HL-60 (cell line): Measurements from ENCODE around the gene QRSL1.
A peak's percentile ranks its signal among the peaks of the same experiment; 100 is the strongest.

Experiments
- DNase-seq, 2 experiments: peaks; one replicate each; pipeline ENCODE4 v3.0.0-alpha.2; 2010 to 2020; ENCODE audit warnings: low read depth in 1 of 2, low spot score in 1 of 2
- H3K27ac ChIP-seq: fragments of 250-450 bp; sonication (Bioruptor Pico); replicated peaks from 2 replicates; pipeline ENCODE4 v1.5.1; 2020; ENCODE audit warnings: mild to moderate bottlenecking, moderate library complexity
- H3K27me3 ChIP-seq: fragments of 250-450 bp; sonication (Bioruptor Pico); 2 replicates; pipeline ENCODE4 v1.5.1; 2021; ENCODE audit warnings: mild to moderate bottlenecking, moderate library complexity; ENCODE audit not compliant: insufficient read depth, poor library complexity, severe bottlenecking
- H3K4me3 ChIP-seq: replicated peaks from 2 replicates; pipeline ENCODE4 v1.5.1; 2011; ENCODE audit warnings: mild to moderate bottlenecking, control low read depth, low read length; ENCODE audit not compliant: insufficient read depth
- CTCF ChIP-seq: IDR thresholded peaks from one replicate; pipeline ENCODE4 v1.5.1; 2011; ENCODE audit warnings: low read length, control low read depth, inconsistent platforms; ENCODE audit not compliant: insufficient read depth
- GABPA ChIP-seq: IDR thresholded peaks from 2 replicates; pipeline ENCODE4 v1.6.1; 2012; ENCODE audit warnings: low read depth
- POLR2AphosphoS5 ChIP-seq: IDR thresholded peaks from 2 replicates; pipeline ENCODE4 v1.6.1; 2012; ENCODE audit warnings: low read depth
- REST ChIP-seq: IDR thresholded peaks from 2 replicates; pipeline ENCODE4 v1.6.1; 2012; ENCODE audit warnings: low read depth; ENCODE audit not compliant: insufficient replicate concordance
- SPI1 ChIP-seq: IDR thresholded peaks from 2 replicates; pipeline ENCODE4 v1.6.1; 2012; ENCODE audit warnings: low read depth, mild to moderate bottlenecking, borderline replicate concordance

The QRSL1 gene

GRCh38 chr6:106608080-106608668, 21.2 kb upstream of the QRSL1 start:
- Histone ChIP-seq H3K4me3 (no peak overlapping the region), H3K27ac (no peak overlapping the region), H3K27me3 (no peaks in the 10 kb centered on the region)
- TF ChIP-seq POLR2AphosphoS5 (no peak), CTCF (peak; percentile 56)
- DNase-seq, result peak; percentile 37 to 70

- Histone ChIP-seq H3K27me3 (no peaks in the 10 kb centered on the region), H3K27ac (no peak overlapping the region), H3K4me3 (no peak overlapping the region)
- peak in 1 of 2 experiments; percentile 51 for DNase-seq
- TF ChIP-seq REST, result no peak
- no peak for TF ChIP-seq SPI1
- TF ChIP-seq CTCF, result no peak
- no peak for TF ChIP-seq GABPA
- no peak for TF ChIP-seq POLR2AphosphoS5
Observed at GRCh38 chr6:106609699-106610098, 19.7 kb upstream of the QRSL1 start.

GRCh38 chr6:106611030-106611429, 18.3 kb upstream of the QRSL1 start:
- DNase-seq, result no peak
- H3K27ac ChIP-seq, result no peak overlapping the region
- no peak overlapping the region for H3K4me3 ChIP-seq
- TF ChIP-seq REST (no peak), GABPA (no peak), CTCF (no peak), SPI1 (no peak), POLR2AphosphoS5 (no peak)
- H3K27me3 ChIP-seq, result no peaks in the 10 kb centered on the region

- TF ChIP-seq CTCF (no peak), SPI1 (no peak), GABPA (no peak), REST (no peak), POLR2AphosphoS5 (no peak)
- Histone ChIP-seq H3K27me3 (no peaks in the 10 kb centered on the region), H3K4me3 (no peak overlapping the region), H3K27ac (no peak overlapping the region)
- no peak for DNase-seq
Observed at GRCh38 chr6:106612671-106613416, 16.5 kb upstream of the QRSL1 start.
